ENCODE data around the gene MAP4K2.

MAP4K2 gene

GRCh38 chr11:64771861-64772260, 31.2 kb downstream of the MAP4K2 start:
- FAIRE-seq (no peak), DNase-seq (ENCODE audit: insufficient read length, low spot score) (no peak)
- peak; percentile 95 for TF ChIP-seq SPI1 (IDR thresholded peaks at IDR 0.05; ENCODE audit: low read depth, low read length)
- no peak for TF ChIP-seq POU2F2 (IDR thresholded peaks at IDR 0.05; ENCODE audit: low read depth, low read length)

GRCh38 chr11:64770120-64770519, 32.9 kb downstream of the MAP4K2 start:
- no peak for TF ChIP-seq POLR2AphosphoS5 (IDR thresholded peaks at IDR 0.05; ENCODE audit: low read depth, low read length)
- no peak for TF ChIP-seq POU2F2 (IDR thresholded peaks at IDR 0.05; ENCODE audit: low read depth, low read length)
- no peak for TF ChIP-seq SPI1 (IDR thresholded peaks at IDR 0.05; ENCODE audit: low read depth, low read length)
- TF ChIP-seq POLR2A (IDR thresholded peaks at IDR 0.05; ENCODE audit: low read depth, low read length): no peak; the same call in 1 of the 2 replicates
- no peak for TF ChIP-seq PAX5 (IDR thresholded peaks at IDR 0.05; ENCODE audit: insufficient read depth, low read length, severe bottlenecking)
- no peak for TF ChIP-seq TAF1 (IDR thresholded peaks at IDR 0.05; ENCODE audit: low read depth, low read length)
- FAIRE-seq (no peak), DNase-seq (ENCODE audit: insufficient read length, low spot score) (no peak)

- TF ChIP-seq POLR2AphosphoS5 (IDR thresholded peaks at IDR 0.05; ENCODE audit: low read depth, low read length) (0 out of 2 replicates have a peak, but pooled peaks have one; percentile 3), TAF1 (IDR thresholded peaks at IDR 0.05; ENCODE audit: low read depth, low read length) (no peak), POU2F2 (IDR thresholded peaks at IDR 0.05; ENCODE audit: low read depth, low read length) (no peak)
- DNase-seq (ENCODE audit: insufficient read length, low spot score) (no peak), FAIRE-seq (no peak)
Observed at GRCh38 chr11:64769283-64769682, 33.7 kb downstream of the MAP4K2 start.

GRCh38 chr11:64768300-64768694, 34.7 kb downstream of the MAP4K2 start:
- FAIRE-seq (no peak), DNase-seq (ENCODE audit: insufficient read length, low spot score) (no peak)
- TF ChIP-seq TAF1 (IDR thresholded peaks at IDR 0.05; ENCODE audit: low read depth, low read length) (no peak), PAX5 (IDR thresholded peaks at IDR 0.05; ENCODE audit: insufficient read depth, low read length, severe bottlenecking) (no peak), POLR2A (IDR thresholded peaks at IDR 0.05; ENCODE audit: low read depth, low read length) (peak; percentile 2; the same call in 1 of the 2 replicates), POLR2AphosphoS5 (IDR thresholded peaks at IDR 0.05; ENCODE audit: low read depth, low read length) (no peak)

- no peak for FAIRE-seq
Observed at GRCh38 chr11:64767344-64768299, 35.4 kb downstream of the MAP4K2 start.

GRCh38 chr11:64766881-64767280, 36.1 kb downstream of the MAP4K2 start:
- DNase-seq (ENCODE audit: insufficient read length, low spot score): no peak
- no peak for FAIRE-seq
- TF ChIP-seq POLR2AphosphoS5 (IDR thresholded peaks at IDR 0.05; ENCODE audit: low read depth, low read length) (no peak), SPI1 (IDR thresholded peaks at IDR 0.05; ENCODE audit: low read depth, low read length) (no peak), POLR2A (IDR thresholded peaks at IDR 0.05; ENCODE audit: low read depth, low read length) (no peak), TAF1 (IDR thresholded peaks at IDR 0.05; ENCODE audit: low read depth, low read length) (no peak), PAX5 (IDR thresholded peaks at IDR 0.05; ENCODE audit: insufficient read depth, low read length, severe bottlenecking) (no peak), POU2F2 (IDR thresholded peaks at IDR 0.05; ENCODE audit: low read depth, low read length) (no peak)

More at GRCh38 chr11:64767344-64768299, 35.4 kb downstream of the MAP4K2 start:
- TF ChIP-seq POLR2A (IDR thresholded peaks at IDR 0.05; ENCODE audit: low read depth, low read length) (peak; percentile 13; the same call in 1 of the 2 replicates), SPI1 (IDR thresholded peaks at IDR 0.05; ENCODE audit: low read depth, low read length) (no peak), POLR2AphosphoS5 (IDR thresholded peaks at IDR 0.05; ENCODE audit: low read depth, low read length) (no peak; the same call in 1 of the 2 replicates), TAF1 (IDR thresholded peaks at IDR 0.05; ENCODE audit: low read depth, low read length) (no peak), PAX5 (IDR thresholded peaks at IDR 0.05; ENCODE audit: insufficient read depth, low read length, severe bottlenecking) (no peak), POU2F2 (IDR thresholded peaks at IDR 0.05; ENCODE audit: low read depth, low read length) (no peak)
- DNase-seq (ENCODE audit: insufficient read length, low spot score): peak; percentile 45

GRCh38 chr11:64765851-64766665, 37.0 kb downstream of the MAP4K2 start:
- TF ChIP-seq PAX5 (IDR thresholded peaks at IDR 0.05; ENCODE audit: insufficient read depth, low read length, severe bottlenecking) (no peak), POLR2AphosphoS5 (IDR thresholded peaks at IDR 0.05; ENCODE audit: low read depth, low read length) (peak; percentile 71)
- no peak for DNase-seq (ENCODE audit: insufficient read length, low spot score)
- FAIRE-seq: no peak

GRCh38 chr11:64765291-64765850, 37.6 kb downstream of the MAP4K2 start:
- FAIRE-seq (no peak), DNase-seq (ENCODE audit: insufficient read length, low spot score) (no peak)
- TF ChIP-seq POLR2A (IDR thresholded peaks at IDR 0.05; ENCODE audit: low read depth, low read length): no peak
- peak; percentile 56; the same call in 1 of the 2 replicates for TF ChIP-seq POLR2AphosphoS5 (IDR thresholded peaks at IDR 0.05; ENCODE audit: low read depth, low read length)

GRCh38 chr11:64764753-64765152, 38.3 kb downstream of the MAP4K2 start:
- FAIRE-seq (no peak), DNase-seq (ENCODE audit: insufficient read length, low spot score) (no peak)
- no peak for TF ChIP-seq POU2F2 (IDR thresholded peaks at IDR 0.05; ENCODE audit: low read depth, low read length)
- TF ChIP-seq PAX5 (IDR thresholded peaks at IDR 0.05; ENCODE audit: insufficient read depth, low read length, severe bottlenecking): no peak
- no peak for TF ChIP-seq SPI1 (IDR thresholded peaks at IDR 0.05; ENCODE audit: low read depth, low read length)
- no peak for TF ChIP-seq POLR2A (IDR thresholded peaks at IDR 0.05; ENCODE audit: low read depth, low read length)
- TF ChIP-seq TAF1 (IDR thresholded peaks at IDR 0.05; ENCODE audit: low read depth, low read length): no peak
- no peak; the same call in 1 of the 2 replicates for TF ChIP-seq POLR2AphosphoS5 (IDR thresholded peaks at IDR 0.05; ENCODE audit: low read depth, low read length)

All from GM12891 (cell line).